HEK293 (cell line): ENCODE measurements around the gene ZDHHC21.

Experiments used
- PBX3 ChIP-seq: sonication (generic); formaldehyde crosslinking; IDR thresholded peaks from 2 replicates; pipeline ENCODE4 v1.8.1; 2022; ENCODE audit warnings: mild to moderate bottlenecking, moderate library complexity, missing genetic modification reagents
- REST ChIP-seq: fragments of 450-650 bp; formaldehyde crosslinking; IDR thresholded peaks from 2 replicates; pipeline ENCODE4 v1.5.1; 2016; ENCODE audit warnings: missing biosample characterization, missing genetic modification characterization
- TCF7L2 ChIP-seq: IDR thresholded peaks from 2 replicates; pipeline ENCODE4 v1.6.1; 2011; ENCODE audit warnings: low read depth, mild to moderate bottlenecking, inconsistent platforms, low read length, moderate library complexity, borderline replicate concordance
- ZBTB20 ChIP-seq: fragments of 450-650 bp; formaldehyde crosslinking; IDR thresholded peaks from 2 replicates; pipeline ENCODE4 v1.5.1; 2016; ENCODE audit warnings: missing biosample characterization, missing genetic modification characterization
- ZBTB8A ChIP-seq: fragments of 450-650 bp; formaldehyde crosslinking; IDR thresholded peaks from 2 replicates; pipeline ENCODE4 v1.5.1; 2016; ENCODE audit warnings: missing biosample characterization, missing genetic modification characterization
- ZNF138 ChIP-seq: fragments of 450-650 bp; formaldehyde crosslinking; IDR thresholded peaks from 2 replicates; pipeline ENCODE4 v1.5.1; 2016; ENCODE audit warnings: missing biosample characterization, missing genetic modification characterization, borderline replicate concordance
- ZNF18 ChIP-seq: fragments of 450-650 bp; formaldehyde crosslinking; IDR thresholded peaks from 2 replicates; pipeline ENCODE4 v1.5.1; 2016; ENCODE audit warnings: missing biosample characterization, missing genetic modification characterization
- ZNF239 ChIP-seq: fragments of 450-650 bp; formaldehyde crosslinking; IDR thresholded peaks from 2 replicates; pipeline ENCODE4 v1.5.1; 2016; ENCODE audit warnings: missing biosample characterization, missing genetic modification characterization
- ZNF248 ChIP-seq: fragments of 450-650 bp; formaldehyde crosslinking; IDR thresholded peaks from 2 replicates; pipeline ENCODE4 v1.5.1; 2017; ENCODE audit warnings: missing biosample characterization, missing genetic modification characterization
- ZNF510 ChIP-seq: fragments of 450-650 bp; formaldehyde crosslinking; IDR thresholded peaks from 2 replicates; pipeline ENCODE4 v1.5.1; 2018; ENCODE audit warnings: mild to moderate bottlenecking, missing genetic modification characterization, missing biosample characterization; ENCODE audit not compliant: insufficient replicate concordance
- ZNF571 ChIP-seq: fragments of 450-650 bp; formaldehyde crosslinking; IDR thresholded peaks from 2 replicates; pipeline ENCODE4 v1.5.0; 2017; ENCODE audit warnings: missing biosample characterization, missing genetic modification characterization
- ZNF843 ChIP-seq: fragments of 450-650 bp; formaldehyde crosslinking; IDR thresholded peaks from 2 replicates; pipeline ENCODE4 v1.5.1; 2016; ENCODE audit warnings: missing biosample characterization, missing genetic modification characterization
- TF ChIP-seq, protein P1 (sequence below): fragments of 450-650 bp; formaldehyde crosslinking; IDR thresholded peaks from 2 replicates; pipeline ENCODE4 v1.5.1; 2016; ENCODE audit warnings: missing biosample characterization, missing genetic modification characterization

- TF ChIP-seq ZNF239 (tag by site-specific recombination) (no peak), TCF7L2 (no peak), ZBTB20 (tag by site-specific recombination) (no peak), ZNF571 (tag by site-specific recombination) (no peak), ZNF510 (tag by site-specific recombination) (no peak), REST (tag by site-specific recombination) (no peak), PBX3 (CRISPR knock-in tag) (no peak), ZNF248 (tag by site-specific recombination) (no peak), ZNF138 (tag by site-specific recombination) (no peak), ZNF18 (no peak), ZBTB8A (tag by site-specific recombination) (no peak), ZNF843 (tag by site-specific recombination) (no peak)
- TF ChIP-seq, protein P1, sequence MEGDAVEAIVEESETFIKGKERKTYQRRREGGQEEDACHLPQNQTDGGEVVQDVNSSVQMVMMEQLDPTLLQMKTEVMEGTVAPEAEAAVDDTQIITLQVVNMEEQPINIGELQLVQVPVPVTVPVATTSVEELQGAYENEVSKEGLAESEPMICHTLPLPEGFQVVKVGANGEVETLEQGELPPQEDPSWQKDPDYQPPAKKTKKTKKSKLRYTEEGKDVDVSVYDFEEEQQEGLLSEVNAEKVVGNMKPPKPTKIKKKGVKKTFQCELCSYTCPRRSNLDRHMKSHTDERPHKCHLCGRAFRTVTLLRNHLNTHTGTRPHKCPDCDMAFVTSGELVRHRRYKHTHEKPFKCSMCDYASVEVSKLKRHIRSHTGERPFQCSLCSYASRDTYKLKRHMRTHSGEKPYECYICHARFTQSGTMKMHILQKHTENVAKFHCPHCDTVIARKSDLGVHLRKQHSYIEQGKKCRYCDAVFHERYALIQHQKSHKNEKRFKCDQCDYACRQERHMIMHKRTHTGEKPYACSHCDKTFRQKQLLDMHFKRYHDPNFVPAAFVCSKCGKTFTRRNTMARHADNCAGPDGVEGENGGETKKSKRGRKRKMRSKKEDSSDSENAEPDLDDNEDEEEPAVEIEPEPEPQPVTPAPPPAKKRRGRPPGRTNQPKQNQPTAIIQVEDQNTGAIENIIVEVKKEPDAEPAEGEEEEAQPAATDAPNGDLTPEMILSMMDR (tag by site-specific recombination), result no peak
These were observed 11.0 kb upstream of the ZDHHC21 start for GRCh38 chr9:14704281-14704680.
